Stimulated activated CD4-positive, alpha-beta T cell treated with anti-CD3 and anti-CD28 coated beads, TNF-alpha, amount 100 ng/mL, for 4 hours (primary cell): Measurements from ENCODE around the gene LACC1.

Experiments used
- DNase-seq, 3 experiments: peaks; one replicate each; pipeline ENCODE4 v3.0.0-alpha.2; 2020; ENCODE audit warnings: low read depth in 3 of 3

Gene LACC1

DNA sequence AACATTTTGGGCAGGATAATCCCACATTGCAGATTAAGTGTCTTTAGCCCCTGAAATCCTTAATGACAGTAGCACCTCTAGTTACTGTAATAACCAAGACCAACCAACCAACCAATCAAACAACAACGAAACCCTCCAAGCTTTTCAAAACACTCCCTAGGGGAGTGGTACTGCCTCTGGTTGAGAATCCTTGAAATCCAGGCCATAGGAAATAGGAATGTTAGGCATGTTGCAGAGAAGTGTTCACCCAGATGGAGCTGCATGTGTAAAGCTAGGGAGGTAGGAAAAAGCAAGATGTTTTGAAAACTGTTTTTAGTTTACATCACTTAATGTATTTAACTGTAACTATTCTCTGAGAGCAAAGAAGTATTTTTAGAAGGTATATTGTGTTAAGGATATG lies 4.5 kb downstream of the LACC1 start:
- no peak for DNase-seq

DNA sequence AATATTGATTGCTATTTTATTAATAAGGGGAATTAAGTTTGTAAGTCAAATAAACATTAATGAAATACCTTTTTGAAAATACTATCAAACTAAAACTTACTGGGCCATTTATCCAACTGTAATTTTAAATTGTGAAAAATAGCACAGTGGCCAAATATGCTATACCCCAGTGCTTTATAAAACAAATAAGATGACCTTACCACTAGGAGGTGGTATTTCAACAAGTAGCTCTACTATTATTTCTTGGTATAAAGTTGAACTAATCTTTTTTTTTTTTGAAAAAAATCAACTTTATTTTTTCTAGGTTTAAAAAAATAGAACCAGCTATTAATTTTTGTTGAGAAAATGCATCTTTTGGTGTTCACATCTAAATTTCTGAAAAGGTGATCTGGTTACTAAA lies 14.7 kb downstream of the LACC1 start:
- no peak for DNase-seq

DNA sequence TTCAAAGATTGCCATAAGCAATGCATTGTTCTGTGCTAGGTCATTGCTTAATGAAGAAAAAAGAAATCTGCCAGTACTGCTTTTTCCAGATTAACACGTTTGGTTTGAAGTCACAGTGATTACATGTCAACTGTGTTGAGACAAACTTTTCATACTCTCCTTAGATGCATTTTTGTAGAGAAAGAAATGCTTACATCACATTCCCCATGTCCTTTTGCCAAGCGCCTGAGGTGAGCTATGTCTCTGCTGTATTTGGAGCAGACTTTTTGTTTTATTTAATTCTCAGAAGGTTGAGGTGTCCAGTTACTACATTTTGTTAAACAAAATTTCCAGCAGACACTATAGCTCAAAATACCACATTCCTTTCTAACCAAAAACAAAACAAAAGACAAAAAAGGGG lies 16.2 kb downstream of the LACC1 start:
- DNase-seq, result no peak

DNA sequence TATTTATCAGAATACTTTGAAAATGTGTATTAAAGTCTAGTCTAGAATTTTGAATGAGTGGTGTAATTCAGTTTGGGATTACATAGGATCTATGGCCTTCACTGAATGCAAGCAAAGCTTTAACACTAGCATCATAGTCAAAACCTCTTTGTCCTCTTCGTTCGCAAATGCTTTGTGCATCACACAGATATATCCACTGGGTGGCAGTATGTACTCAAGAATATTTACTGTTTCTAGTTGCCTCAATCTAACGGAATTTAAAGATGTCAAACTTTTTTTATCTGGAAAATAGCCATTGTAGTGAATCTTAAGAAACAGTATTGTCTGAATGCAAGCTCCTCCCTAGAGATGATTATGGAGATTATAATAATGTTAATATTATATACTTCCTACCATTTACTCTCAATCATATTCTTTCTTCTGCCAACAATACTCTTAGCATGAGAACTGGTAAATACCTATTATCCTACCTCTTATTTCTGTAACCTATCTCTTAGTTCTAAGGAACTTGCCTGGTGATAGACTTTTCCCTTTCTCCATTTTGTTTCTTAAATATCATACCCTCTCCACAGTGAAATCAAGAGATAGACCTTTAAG lies 25.8 kb downstream of the LACC1 start:
- DNase-seq, result no peak

DNA sequence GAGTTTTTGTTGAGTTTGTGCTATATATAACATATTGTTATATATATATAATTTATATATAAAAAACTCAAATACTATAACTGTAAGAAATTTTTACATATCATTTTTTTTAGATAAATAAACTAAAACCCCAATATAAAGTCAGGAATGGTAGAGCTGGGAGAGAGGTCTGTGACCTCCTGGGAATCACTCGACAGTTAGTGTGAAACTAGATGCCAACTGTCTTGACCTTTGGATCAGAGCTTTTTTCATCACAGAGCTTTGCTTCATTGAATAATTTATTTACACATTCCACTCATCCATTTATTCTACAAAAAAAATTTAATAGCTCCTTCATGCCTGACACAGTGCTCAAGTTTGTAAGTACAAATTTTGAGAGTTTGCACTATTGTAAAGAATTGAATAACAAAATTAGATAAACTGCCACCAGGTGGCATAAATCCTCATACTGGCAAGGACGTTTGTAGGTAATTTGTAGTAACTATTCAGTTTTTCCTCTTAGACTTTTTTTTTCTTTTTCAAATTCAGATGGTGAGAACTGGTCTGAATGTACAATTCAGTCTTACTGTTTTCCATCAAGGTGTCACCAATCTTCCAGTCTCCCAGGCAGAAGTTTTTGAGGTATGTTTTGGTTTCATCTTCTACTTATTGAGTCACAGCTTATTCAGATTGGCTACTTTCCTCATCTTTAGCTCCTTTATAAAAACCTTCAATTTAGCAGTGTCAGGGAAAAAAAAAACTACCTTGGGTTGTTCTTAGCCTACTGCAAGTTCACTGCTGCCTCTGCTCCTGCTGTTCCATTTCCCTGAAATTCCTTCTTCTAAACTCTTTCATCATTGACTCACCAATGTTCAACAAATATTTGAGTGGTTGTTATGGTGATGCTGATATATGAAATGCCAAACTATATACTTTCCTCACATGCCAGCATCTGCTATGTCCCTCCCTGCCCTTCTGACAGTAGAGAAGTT lies 28.7 kb downstream of the LACC1 start:
- no peak for DNase-seq

DNA sequence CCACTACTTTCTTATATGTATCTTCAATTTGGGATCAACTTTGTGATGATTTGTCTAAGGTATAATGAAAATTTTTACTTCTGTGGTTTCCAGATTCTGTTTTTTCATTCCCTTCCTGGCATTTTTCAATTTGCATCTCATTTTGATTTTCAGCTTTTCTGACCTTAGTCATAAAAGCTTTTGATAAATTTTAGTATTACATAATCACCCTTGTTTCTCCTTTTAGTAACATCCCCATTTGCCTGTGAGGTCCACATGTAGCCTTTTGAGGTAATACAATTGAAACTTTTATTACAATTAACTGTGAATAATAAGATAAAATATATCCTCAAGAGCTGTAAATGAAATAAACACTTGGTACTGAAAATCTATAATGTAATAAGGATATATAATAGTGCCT lies 31.2 kb downstream of the LACC1 start:
- no peak for DNase-seq

DNA sequence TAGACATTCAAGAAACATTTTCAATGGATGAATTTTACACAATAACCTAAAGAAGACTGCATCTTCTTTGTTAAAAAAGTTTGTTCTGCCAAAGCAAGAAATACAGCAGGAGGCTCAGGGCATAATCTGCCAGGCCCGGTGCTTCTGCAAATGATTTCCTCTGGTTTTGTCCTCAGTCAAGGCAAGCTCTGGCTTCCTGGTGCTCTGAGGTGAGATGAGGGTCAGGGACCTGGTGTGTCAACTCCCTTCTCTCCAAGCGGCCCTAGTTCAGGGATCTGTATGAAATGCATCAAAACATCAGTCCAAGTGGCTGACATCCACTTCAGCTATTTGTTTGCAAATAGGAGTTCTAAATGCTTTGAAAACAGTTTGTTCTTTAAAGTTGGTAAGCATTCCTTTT lies 31.6 kb downstream of the LACC1 start:
- DNase-seq, result no peak

DNA sequence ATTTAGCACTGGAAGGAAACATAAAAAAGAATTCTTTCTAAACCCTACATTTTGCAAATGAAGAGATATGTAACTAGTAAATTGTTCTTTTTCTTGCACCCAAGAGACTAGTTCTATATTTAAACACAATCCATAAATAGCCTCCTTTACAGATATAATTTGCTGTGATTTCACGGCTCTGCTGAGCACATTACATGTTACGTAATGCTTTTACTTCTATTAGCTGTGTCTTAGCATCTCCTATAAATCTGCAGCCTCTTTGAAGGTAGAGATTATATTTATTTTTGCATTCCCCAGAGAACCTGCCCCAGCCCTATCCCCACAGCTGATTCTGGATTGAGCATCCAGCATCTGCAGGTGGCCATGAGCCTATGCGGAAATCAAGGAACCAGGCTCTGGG lies 32.2 kb downstream of the LACC1 start:
- no peak for DNase-seq

DNA sequence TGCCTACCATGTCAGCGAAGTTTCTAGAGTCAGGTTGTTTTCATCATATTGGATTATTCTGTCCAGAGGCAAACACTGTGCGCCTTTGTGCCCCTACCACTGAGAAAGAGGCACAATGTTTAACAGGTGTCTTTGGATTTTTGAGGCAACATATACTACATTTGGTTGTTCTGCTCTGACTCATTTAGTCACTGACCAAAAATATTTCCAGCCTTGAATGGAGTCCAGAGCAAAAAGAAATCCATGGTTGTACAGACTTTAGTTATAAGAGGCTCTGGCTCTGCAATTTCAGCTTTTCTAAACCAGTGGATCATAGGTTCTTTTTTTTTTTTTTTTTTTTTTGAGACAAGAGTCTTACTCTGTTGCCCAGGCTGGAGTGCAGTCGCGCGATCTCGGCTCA lies 35.7 kb downstream of the LACC1 start:
- no peak for DNase-seq

DNA sequence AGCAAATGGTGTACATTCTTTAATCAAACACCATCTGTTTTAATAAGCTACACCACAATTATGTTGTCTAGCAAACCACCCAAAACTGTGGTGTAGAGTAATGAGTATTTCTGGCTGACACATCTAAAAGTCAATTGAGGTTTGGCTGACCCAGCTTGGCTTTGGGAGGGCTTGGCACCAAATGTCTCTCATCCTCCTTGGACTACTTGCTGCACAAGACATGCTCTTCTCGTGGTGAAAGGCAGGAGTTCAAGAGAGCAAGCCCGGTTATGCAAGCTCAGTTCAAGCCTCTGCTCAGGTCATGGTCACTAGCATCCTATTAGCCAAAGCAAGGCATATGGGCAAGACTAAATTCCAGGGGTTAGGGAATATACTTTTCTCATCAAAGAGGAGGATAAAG lies 37.1 kb downstream of the LACC1 start:
- DNase-seq, result no peak

DNA sequence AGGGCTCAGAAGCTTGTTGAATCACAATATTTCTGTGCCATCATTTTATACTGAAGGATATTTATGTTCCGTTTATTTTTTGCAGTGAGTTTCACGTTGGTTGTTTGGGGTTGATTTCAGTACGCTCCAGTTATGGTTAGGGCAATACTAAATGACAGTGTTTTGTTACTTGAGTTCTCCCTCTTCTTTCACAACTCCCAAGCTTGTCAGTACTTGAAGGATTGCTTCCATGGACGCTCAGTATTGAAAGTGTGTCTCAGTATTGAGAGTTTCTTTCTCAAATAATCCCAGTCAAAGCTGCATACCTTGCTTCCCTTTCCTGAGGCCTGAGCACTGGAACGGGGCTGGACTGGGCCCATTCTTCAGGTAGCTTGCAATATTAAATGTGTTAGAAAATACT lies 38.9 kb downstream of the LACC1 start:
- DNase-seq, result no peak

DNA sequence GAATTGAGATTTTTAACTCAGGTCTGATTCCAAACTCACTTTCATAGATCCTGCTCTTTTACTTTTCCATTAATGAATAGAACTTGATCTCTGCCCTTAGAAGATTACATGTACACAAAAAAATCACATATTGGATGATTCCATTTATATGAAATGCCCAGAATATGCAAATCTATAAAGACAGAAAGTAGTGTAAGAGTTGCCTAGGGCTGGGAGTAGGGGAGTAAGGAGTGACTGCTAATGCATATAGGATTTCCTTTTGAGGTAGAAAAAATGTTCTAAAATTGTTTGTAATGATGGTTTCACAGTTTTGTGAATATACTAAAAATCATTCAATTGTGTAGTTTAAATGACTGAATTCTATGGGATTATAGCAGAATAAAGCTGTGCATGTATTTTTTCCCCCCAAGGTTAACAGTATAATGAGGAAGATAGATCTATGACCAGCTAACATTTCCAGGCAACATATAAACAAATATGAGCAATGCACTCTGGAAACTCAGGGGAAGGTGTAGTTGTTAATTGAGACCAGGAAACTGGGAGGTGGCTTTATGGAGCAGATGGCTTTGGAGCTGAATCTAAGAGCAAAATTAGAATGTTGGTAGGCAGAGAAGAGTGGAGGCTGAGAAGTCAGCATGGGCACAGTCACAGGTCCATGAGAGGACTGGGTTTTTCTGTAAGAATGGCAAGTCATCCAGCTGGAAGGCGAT lies 41.4 kb downstream of the LACC1 start:
- DNase-seq, result no peak

DNA sequence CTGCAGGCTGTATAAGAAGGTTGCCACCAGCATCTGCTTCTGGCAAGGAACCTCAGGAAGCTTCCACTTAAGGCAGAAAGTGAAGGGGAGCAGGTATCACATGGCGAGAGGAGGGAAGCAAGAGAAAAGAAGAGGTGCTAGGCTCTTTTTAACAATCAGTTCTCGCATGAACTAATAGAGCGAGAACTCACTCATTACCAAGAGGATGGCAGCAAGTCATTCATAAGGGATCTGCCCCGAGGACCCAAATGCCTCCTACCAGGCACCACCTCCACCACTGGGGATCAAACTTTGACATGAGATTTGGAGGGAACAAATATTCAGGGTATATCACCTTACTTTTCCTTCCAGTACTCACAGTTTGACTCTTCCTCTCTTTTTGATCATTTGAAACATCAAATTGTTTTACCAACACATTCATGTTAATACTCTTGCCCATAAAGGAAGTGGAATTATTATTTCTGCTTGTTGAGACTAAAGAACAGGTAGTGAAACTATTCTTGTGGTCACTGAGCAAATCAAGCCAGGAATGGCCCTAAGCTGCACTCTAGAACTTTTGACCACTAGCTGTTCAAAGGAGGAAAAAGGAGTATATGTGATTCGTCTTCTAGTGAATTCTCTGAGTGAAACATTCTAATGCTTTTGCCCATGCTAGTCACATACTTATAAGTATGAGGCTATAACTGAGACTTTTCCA lies 45.0 kb downstream of the LACC1 start:
- DNase-seq, result no peak

DNA sequence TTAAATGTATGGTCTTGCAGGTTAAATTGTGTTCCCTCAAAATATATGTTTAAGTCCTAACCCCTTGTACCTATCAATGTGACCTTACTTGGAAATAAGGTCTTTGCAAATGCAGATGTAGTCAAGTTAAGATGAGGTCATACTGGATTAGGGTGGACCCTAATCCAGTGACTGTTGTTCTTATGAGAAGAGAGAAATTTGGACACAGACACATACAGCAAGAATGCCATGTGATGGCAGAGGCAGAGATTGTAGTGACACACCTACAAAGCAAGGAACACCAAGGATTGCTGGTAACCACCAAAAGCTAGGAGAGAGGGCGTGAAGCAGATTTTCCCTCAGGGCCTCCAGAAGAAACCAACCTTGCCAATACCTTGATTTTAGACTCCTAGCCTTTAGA lies 50.2 kb downstream of the LACC1 start:
- no peak for DNase-seq

DNA sequence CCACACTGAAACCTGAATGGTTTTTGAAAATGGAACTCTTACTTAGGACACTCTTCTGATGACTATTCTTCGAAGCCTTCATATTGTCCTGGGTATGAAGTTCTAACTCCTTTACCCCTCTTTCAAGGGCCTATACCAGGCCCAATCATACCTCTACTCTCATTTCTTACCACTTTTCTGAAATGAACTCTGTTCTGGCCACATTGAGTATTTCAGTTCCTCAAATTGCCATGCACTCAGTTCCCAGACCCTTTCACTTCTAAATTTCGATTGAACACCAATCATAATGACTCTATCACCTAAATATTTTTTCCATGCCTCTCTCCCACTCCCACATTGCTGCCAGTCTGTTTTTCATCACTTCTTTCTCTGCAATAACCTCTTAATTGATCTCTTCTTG lies 53.7 kb downstream of the LACC1 start:
- no peak for DNase-seq

DNA sequence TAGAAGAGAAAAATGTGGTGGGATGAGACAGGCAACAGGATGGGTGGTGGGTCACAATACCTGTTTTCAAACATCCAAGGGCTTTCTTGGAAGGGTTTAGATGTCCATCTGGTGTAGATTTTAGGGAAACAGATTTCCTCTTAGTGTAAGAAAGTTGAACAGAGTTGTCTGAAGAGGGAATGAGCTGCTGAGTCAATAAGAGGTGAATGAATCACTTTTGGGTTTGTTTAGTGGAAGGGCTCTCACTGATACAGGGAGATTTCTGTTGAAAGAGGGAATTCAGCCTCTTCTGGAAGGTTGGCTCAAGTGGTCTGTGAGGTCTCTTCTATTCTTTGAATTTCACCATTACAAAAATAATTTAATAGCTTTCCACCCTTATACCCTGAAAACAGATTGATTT lies 54.6 kb downstream of the LACC1 start:
- DNase-seq, result no peak

DNA sequence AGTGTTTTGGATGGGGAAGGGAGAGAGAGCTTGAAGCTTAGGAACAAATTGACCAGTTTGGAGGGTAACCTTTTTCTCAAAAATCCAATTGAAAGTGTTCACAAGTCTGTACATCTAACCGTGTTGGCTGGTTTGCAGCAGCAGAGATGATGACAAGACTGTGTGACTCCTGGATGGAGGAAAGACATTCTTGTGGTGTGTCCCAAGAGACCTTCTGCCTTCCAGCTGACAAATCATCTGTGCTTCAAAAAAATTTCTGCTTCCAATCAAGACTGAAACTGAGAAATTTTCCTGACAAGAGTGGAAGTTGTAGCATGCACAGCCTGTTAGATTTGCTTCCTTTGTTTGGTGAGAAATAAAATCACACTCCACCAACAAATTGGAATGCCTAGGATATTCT lies 56.2 kb downstream of the LACC1 start:
- DNase-seq, result no peak

DNA sequence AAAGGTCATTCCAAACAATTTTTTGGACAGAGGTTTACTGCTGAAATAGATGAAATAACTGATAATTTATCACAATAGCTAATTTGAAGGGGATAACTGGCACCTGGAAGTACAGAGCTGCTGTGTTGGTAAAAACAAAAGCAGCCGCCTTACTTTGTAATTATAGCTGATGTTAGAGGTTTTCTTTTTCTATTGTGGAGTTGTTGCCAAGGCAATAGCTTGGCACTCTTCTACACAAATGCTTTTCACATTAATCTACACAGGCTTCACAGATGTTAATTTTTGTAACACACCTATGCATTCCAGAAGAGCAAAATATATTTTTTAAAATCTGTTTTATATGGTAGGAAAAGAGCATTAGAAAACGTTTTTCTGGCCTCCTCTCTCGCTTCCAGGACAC lies 56.9 kb downstream of the LACC1 start:
- DNase-seq, result no peak

DNA sequence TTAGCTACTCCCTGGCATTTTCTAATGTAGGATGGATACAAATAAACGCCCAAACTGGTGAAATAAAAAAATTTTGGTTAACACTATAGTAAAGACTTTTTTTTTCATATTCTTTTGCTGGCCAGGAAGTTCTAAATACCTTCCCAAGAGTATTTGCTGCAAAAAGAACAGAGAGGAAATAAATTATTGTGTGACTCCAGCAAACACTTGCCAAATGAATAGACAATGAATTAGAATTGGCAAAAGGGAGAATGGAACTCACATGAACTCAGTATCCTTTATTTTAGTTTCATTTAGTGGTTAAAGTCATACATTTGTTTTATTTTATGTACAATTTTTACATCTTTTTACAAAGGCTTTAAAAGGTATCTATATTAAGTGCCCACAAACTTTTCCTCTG lies 58.1 kb downstream of the LACC1 start:
- no peak for DNase-seq

DNA sequence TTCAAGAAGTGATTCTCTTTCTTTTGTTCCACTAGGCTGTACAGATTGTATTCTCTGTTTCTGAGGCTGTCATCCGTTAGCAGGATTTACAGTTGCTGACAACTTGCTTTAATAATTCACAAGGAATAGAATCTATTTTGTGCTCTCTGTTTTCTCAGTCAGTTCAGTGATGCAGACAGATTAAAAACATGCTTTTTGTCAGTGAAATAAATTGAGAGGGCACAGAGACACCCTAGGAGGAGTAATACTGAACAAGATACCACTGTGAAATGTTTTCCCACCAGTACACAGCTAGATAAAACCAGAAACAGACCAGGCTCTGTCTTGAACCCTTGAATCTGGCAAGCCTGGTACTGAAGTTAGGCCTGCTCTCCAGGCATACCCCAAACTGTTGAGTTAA lies 58.7 kb downstream of the LACC1 start:
- no peak for DNase-seq

DNA sequence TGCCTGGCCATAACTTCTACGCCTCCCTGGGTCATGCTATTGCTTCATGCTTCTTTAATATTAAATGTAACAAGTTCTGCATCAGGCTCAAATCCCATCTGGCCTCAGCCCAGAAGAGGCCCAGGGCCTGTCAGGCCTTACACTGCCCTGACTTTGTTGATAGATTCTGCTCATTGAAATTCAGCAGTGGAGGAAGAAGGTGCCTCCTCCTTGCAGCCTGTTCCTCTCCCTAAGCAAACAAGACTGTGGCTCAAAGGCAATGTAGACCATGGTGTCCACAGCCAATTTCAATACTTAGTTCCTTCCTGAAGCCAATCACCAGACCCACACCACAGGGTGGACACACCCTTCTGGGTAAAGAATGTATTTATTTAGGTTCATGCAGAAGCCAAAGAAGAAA lies 59.4 kb downstream of the LACC1 start:
- no peak for DNase-seq

DNA sequence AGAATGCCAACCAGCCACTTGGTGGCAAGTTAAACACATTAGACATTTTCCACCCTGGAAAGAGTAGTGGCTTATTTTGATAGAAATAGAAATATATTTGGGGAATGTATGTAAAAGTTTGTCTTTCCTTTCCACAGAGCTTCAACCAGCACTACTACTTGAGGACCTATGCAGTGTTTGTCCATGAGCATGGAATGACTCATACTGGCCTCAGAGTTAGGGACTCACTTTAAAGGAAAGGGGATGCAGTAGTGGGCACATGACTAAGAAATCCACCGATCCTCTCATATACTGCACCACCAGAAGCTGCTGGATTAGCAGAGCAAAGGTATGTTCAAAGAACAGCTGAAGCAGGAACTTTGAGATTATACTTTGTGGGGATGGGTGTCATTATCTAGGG lies 62.6 kb downstream of the LACC1 start:
- DNase-seq, result no peak
